22Rv1 (cell line): ENCODE data around the gene NTN1.

Experiments
- H3K27ac ChIP-seq: fragments of 450-650 bp; 2 replicates; pipeline ENCODE4 v1.5.1; 2017
- CTCF ChIP-seq: fragments of 450-650 bp; IDR thresholded peaks from 2 replicates; pipeline ENCODE4 v1.5.1; 2017; ENCODE audit warnings: mild to moderate bottlenecking
- ZFX ChIP-seq: fragments of 450-650 bp; IDR thresholded peaks from 2 replicates; pipeline ENCODE4 v1.6.1; 2017; ENCODE audit warnings: antibody characterized with exemption, borderline replicate concordance

NTN1 gene

GRCh38 chr17:9002227-9002605 is 19.1 kb upstream of the NTN1 start:
- no peak for TF ChIP-seq CTCF
- no peak for TF ChIP-seq ZFX
- no peak overlapping the region for H3K27ac ChIP-seq

GRCh38 chr17:9002606-9003354 is 18.5 kb upstream of the NTN1 start:
- no peak for TF ChIP-seq ZFX
- peak; percentile 43 for TF ChIP-seq CTCF

GRCh38 chr17:9003355-9004131 is 17.8 kb upstream of the NTN1 start:
- TF ChIP-seq ZFX (no peak), CTCF (no peak)
- H3K27ac ChIP-seq, result no peak overlapping the region

More at GRCh38 chr17:9002606-9003354, 18.5 kb upstream of the NTN1 start:
- H3K27ac ChIP-seq, result no peak overlapping the region

GRCh38 chr17:9004132-9004960 is 17.0 kb upstream of the NTN1 start:
- TF ChIP-seq ZFX (no peak), CTCF (no peak)
- no peak overlapping the region for H3K27ac ChIP-seq

GRCh38 chr17:9004961-9005285 is 16.4 kb upstream of the NTN1 start:
- no peak for TF ChIP-seq CTCF
- no peak for TF ChIP-seq ZFX
- H3K27ac ChIP-seq, result no peak overlapping the region

- H3K27ac ChIP-seq, result no peak overlapping the region
- no peak for TF ChIP-seq ZFX
- TF ChIP-seq CTCF, result no peak
These were observed 15.0 kb upstream of the NTN1 start for GRCh38 chr17:9006175-9006767.
